Small intestine (tissue), 7 donors: Measurements from ENCODE around the gene NPFFR1. TPM values are rescaled to one million over a fixed set of nuclear protein-coding genes. Genes with fewer than 3 reads are reported as not detected.

Source experiments
- DNase-seq, 2 donors: peaks; one replicate each; pipeline versions ENCODE4 v3.0.0 to v3.0.0-alpha.2; 2013
- FAIRE-seq: peaks from 2 replicates; lab custom pipeline; 2012; peaks lifted over from hg19 to GRCh38; lab: Jason Lieb, UNC
- H3K27ac ChIP-seq, 3 donors: one replicate each; pipeline ENCODE4 v1.5.1; 2013; ENCODE audit warnings: low read length in 2 of 3, mild to moderate bottlenecking in 2 of 3, control low read depth in 1 of 3, inconsistent platforms in 1 of 3, low read depth in 1 of 3, moderate library complexity in 1 of 3
- H3K27me3 ChIP-seq, 3 donors: one replicate each; pipeline ENCODE4 v1.6.1; 2013; ENCODE audit warnings: low read length in 3 of 3, inconsistent platforms in 1 of 3; ENCODE audit not compliant: control insufficient read depth in 3 of 3, insufficient read depth in 3 of 3
- H3K36me3 ChIP-seq, 3 donors: one replicate each; pipeline ENCODE4 v1.6.1; 2013; ENCODE audit warnings: low read length in 3 of 3, inconsistent platforms in 1 of 3, low read depth in 1 of 3, mild to moderate bottlenecking in 1 of 3, moderate library complexity in 1 of 3; ENCODE audit not compliant: control insufficient read depth in 3 of 3, insufficient read depth in 2 of 3
- H3K4me1 ChIP-seq, 3 donors: one replicate each; pipeline ENCODE4 v1.6.1; 2013; ENCODE audit warnings: low read length in 2 of 3, inconsistent platforms in 1 of 3, low read depth in 1 of 3, mild to moderate bottlenecking in 1 of 3, moderate library complexity in 1 of 3; ENCODE audit not compliant: control insufficient read depth in 3 of 3, insufficient read depth in 2 of 3
- H3K4me3 ChIP-seq, 3 donors: one replicate each; pipeline ENCODE4 v1.5.1; 2013; ENCODE audit warnings: low read length in 3 of 3, control low read depth in 1 of 3, inconsistent platforms in 1 of 3, low read depth in 1 of 3, mild to moderate bottlenecking in 1 of 3, moderate library complexity in 1 of 3
- H3K9me3 ChIP-seq, 2 donors: one replicate each; pipeline ENCODE4 v1.6.1; 2013; ENCODE audit warnings: low read depth in 1 of 2, low read length in 1 of 2; ENCODE audit not compliant: control insufficient read depth in 2 of 2, insufficient read depth in 1 of 2
- WGBS, 3 donors: extraction: QIAGEN DNeasy Blood & Tissue Kit; methylation state at CpG; one replicate each; pipeline ENCODE4 v1.1.7; 2013; 5-methylcytosine and 5-hydroxymethylcytosine counted together
- polyA plus RNA-seq, 4 donors: library from polyadenylated mRNA; stranded (reverse) in 3 of 4; unstranded in 1 of 4; fragments of 200-250 nt in 3 of 4; fragments of 120-200 nt in 1 of 4; gene quantifications; one replicate each; pipeline versions ENCODE4 v1.2.1 to v1.2.3, GENCODE V29; 2013
- donor health status: healthy with polysubstance abuse.
- donor health status: control.
- donor health status: control.
- donor health status: Bipolar disorder and iron deficiency.
- donor health status: healthy.

The NPFFR1 gene
- polyA plus RNA-seq, 4 donors, result 0.06 to 0.22 TPM; not detected in 2

DNA sequence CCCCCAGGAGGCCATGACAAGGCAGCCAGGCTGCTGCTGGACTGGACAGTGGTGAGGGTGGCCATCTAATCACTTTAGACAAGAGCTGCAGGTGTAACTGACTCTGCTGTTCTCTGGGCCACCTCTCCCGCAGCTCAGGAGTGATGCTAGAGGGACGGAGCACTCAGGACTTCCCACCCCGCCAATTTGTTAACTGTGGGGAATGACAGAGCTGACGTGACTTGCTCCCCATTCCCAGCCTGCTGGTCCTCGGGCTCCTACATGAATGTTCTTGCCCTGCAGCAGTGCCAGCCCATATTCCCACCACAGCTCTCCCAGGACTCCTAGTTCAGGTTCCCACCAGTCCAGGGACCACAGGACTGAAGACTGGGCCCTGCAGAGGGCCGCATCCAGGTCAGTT lies 16.7 kb upstream of the NPFFR1 start:
- 94 to 97% (median 95%) methylated on average over 6 of the region's 6 CpGs for WGBS, 3 donors
- H3K4me1 ChIP-seq, result no peaks in the 10 kb centered on the region
- no peak for DNase-seq
- no peaks in the 10 kb centered on the region for H3K9me3 ChIP-seq
- H3K27me3 ChIP-seq, result no peaks in the 10 kb centered on the region
- peaks cover 0 to 21% (median 0%) of the 10 kb centered on the region in 3 donors for H3K36me3 ChIP-seq
- H3K27ac ChIP-seq, result no peak overlapping the region
- no peak for FAIRE-seq
- H3K4me3 ChIP-seq, result no peak overlapping the region

DNA sequence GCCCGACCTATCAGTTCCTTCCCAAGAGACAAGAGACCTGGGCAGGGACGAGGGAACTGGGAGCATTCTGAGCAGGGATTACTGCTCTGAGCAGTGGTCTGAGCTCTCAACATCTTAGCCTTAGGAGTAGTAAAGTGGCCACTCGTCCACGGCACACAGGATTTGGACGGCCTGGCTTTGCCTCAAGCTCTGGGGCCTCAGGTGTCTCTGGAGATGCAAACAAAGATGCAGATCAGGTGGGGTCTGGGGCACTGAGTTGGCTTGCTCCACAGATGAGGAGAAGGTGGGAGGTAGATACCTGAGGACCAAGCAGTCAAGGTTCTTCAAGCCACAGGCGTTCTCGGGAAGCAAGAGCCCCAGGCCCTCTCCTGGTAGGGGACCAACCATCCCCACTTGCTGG lies 16.1 kb upstream of the NPFFR1 start:
- FAIRE-seq, result no peak
- WGBS, 3 donors, result 91 to 94% (median 93%) methylated on average over 7 of the region's 7 CpGs
- H3K36me3 ChIP-seq, result peaks cover 0 to 21% (median 0%) of the 10 kb centered on the region in 3 donors
- no peak overlapping the region for H3K4me3 ChIP-seq
- no peak overlapping the region for H3K27ac ChIP-seq
- no peaks in the 10 kb centered on the region for H3K9me3 ChIP-seq
- no peaks in the 10 kb centered on the region for H3K4me1 ChIP-seq
- no peaks in the 10 kb centered on the region for H3K27me3 ChIP-seq
- DNase-seq, result no peak

DNA sequence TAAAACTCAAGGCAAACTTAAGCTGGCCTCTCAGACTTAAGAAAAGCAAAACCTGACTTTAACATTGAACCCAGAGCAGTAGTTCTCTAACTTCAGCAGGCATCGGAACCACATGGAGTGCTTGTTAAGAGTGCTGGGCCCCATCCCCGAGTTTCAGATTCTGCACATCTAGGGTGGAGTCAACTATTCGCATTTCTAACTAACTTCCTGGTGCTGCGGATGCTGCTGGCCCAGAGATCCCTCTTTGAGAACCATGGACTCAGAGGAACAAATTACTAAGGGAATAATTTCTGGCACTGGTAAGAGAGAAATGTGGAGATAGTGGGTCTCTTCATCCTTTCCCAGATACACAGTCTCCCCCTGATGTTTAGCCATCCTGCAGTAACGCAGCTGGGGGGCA lies 14.6 kb upstream of the NPFFR1 start:
- H3K4me3 ChIP-seq, result no peak overlapping the region
- H3K4me1 ChIP-seq, result no peaks in the 10 kb centered on the region
- 72 to 83% (median 76%) methylated on average over 5 of the region's 5 CpGs for WGBS, 3 donors
- peaks cover 0 to 21% (median 0%) of the 10 kb centered on the region in 3 donors for H3K36me3 ChIP-seq
- FAIRE-seq (no peak), DNase-seq (no peak)
- no peaks in the 10 kb centered on the region for H3K27me3 ChIP-seq
- H3K9me3 ChIP-seq, result no peaks in the 10 kb centered on the region
- H3K27ac ChIP-seq, result no peak overlapping the region

DNA sequence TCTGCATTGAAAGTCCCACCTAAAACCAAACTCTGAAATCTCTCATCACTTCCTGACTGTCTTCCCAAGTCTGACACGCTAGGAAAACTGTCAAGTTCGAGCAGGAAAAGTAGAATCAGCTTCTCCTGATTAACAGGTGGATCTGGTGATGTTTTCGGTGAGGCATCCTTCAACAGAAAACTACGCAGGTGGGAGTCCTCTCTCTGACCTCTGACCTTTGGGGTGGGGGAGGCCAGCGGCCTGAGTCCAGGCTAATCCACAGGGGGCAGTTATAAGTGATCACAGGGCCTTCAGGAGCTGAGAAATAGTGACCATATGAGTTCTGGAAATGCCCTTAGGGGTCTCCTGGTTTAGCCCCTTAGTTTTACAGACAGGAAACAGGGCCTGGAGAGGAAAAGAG lies 13.4 kb upstream of the NPFFR1 start:
- DNase-seq, result no peak
- no peak overlapping the region for H3K4me3 ChIP-seq
- H3K27ac ChIP-seq, result peak overlapping the region in 1 of 3 donors; percentile 68
- H3K27me3 ChIP-seq, result no peaks in the 10 kb centered on the region
- no peak for FAIRE-seq
- WGBS, 3 donors, result 69 to 83% (median 75%) methylated on average over 5 of the region's 5 CpGs
- H3K4me1 ChIP-seq, result no peaks in the 10 kb centered on the region
- H3K36me3 ChIP-seq, result peaks cover 0 to 21% (median 0%) of the 10 kb centered on the region in 3 donors
- no peaks in the 10 kb centered on the region for H3K9me3 ChIP-seq

DNA sequence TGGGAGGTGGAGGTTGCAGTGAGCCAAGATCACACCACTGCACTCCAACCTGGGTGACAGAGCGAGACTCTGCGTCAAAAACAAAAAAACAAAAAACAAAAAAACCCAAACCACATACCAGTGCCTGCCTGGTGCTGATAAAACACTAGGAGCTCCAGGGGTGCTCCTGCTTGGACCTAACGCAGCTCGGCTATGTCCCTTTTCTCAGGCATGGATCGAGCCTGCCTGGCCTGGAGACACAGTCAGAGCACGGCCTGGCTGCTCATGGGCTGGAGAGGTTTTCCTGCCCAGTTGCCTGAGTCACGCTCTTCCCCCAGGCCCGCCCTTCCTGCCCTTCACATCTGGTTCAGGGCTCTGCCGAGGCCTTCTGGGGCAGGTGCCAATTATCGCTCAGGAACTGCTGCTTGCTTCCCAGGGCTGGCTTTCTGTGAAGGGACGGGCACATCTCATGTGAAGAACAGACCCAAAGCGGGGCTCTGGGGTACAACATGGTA lies 12.6 kb upstream of the NPFFR1 start:
- Histone ChIP-seq H3K4me3 (no peak overlapping the region), H3K9me3 (peaks cover 0 to under 1% of the 10 kb centered on the region in 2 donors), H3K27ac (peak overlapping the region in 1 of 3 donors; percentile 68), H3K4me1 (no peaks in the 10 kb centered on the region), H3K27me3 (peaks cover 0 to 2% (median 0%) of the 10 kb centered on the region in 3 donors), H3K36me3 (peaks cover 0 to 21% (median 0%) of the 10 kb centered on the region in 3 donors)
- FAIRE-seq (no peak), DNase-seq (peak in 1 of 2 donors; percentile 18)
- WGBS, 3 donors, result 51 to 70% (median 66%) methylated on average over 12 of the region's 12 CpGs

DNA sequence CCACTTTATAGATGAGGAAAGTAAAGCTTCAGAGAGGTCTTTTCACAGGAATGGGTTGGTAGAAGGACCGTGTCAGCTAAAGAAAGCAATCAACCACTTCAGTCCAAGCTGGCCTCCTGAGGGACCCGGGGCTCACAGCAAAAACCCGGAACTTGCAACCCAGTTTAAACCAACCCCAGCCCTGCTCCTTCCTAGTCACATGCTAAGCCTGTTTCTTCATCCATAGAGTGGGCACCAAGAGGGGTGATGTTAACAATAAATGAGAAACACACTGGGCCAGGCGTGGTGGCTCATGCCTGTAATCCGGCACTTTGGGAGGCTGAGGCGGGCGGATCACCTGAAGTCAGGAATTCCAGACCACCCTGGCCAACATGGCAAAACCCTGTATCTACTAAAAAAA lies 12.1 kb upstream of the NPFFR1 start:
- DNase-seq, result no peak
- WGBS, 3 donors, result 95 to 96% (median 95%) methylated on average over 7 of the region's 7 CpGs
- Histone ChIP-seq H3K27ac (no peak overlapping the region), H3K4me1 (no peaks in the 10 kb centered on the region), H3K4me3 (no peak overlapping the region), H3K27me3 (peaks cover 0 to 2% (median 0%) of the 10 kb centered on the region in 3 donors), H3K36me3 (peaks cover 0 to 17% (median 0%) of the 10 kb centered on the region in 3 donors), H3K9me3 (peaks cover 0 to 5% of the 10 kb centered on the region in 2 donors)
- FAIRE-seq, result no peak

DNA sequence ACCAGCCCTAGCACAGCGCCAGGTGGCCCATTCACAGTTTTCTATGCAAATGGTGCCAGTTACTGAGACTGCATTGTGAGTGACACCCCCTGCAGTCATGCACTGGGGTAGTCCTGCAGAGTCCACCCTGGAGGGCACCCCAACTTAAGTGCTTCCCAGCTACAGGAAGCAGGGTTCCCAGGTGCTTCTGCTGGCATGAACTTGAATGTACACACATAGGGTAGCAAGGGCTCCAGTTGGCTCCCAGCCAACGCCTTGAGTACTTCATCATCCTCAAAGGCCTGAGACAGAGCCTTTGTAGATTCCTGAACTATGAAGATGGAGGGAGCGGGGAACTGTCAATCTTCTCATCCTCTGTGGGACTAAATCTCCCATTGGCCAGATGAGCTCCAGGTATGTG lies 11.5 kb upstream of the NPFFR1 start:
- Histone ChIP-seq H3K9me3 (peaks cover 0 to 5% of the 10 kb centered on the region in 2 donors), H3K4me1 (no peaks in the 10 kb centered on the region), H3K27ac (no peak overlapping the region), H3K27me3 (peaks cover 0 to 2% (median 0%) of the 10 kb centered on the region in 3 donors), H3K36me3 (peaks cover 0 to 11% (median 0%) of the 10 kb centered on the region in 3 donors), H3K4me3 (no peak overlapping the region)
- WGBS, 3 donors, result 81 to 93% (median 90%) methylated on average over 3 of the region's 3 CpGs
- DNase-seq, result no peak
- FAIRE-seq, result no peak

DNA sequence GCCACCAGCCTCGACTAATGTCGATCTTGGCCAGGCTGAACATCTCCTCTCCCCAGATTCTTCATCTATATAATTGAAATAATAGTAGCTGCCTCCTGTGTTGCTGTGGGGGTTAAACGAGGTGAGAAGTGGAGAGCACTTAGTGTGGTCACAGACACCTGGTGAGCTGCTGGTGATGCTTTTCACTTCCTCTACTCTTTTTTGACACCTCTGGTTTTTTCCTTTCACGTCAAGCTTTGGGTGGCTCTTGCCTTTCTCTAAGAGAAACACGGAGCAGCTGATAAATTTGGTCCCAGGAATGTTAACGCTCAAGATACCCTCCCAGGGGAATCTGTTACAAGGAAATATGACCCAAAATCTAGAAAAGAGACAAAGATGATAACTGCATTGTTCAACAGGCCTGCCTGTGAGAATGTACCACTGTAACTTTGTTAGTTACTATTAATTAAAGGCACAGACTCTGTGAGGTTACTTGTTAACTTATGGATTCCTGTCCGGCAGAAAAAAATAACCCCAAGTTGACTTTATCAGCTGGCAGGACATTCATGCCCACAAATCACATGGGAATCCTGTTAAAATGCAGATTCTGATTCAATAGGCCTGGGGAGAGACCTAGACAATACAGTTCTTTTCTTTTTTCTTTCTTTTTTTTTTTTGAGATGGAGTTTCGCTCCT lies 9.5 kb upstream of the NPFFR1 start:
- FAIRE-seq (no peak), DNase-seq (no peak)
- Histone ChIP-seq H3K4me1 (no peaks in the 10 kb centered on the region), H3K27me3 (peaks cover 0 to 5% (median 0%) of the 10 kb centered on the region in 3 donors), H3K9me3 (peaks cover 0 to 5% of the 10 kb centered on the region in 2 donors), H3K27ac (no peak overlapping the region), H3K36me3 (no peaks in the 10 kb centered on the region), H3K4me3 (no peak overlapping the region)
- WGBS, 3 donors, result 62 to 75% (median 72%) methylated on average over 8 of the region's 8 CpGs
